ENCODE results near the gene GOLPH3L.

- no peak for TF ChIP-seq CTCF (IDR thresholded peaks at IDR 0.05)
- TF ChIP-seq POLR2AphosphoS5 (IDR thresholded peaks at IDR 0.05; ENCODE audit: low read depth, low read length), result no peak
- no peak for TF ChIP-seq SIN3A (IDR thresholded peaks at IDR 0.05; ENCODE audit: borderline replicate concordance, insufficient read depth, low read depth, low read length)
- no peak for TF ChIP-seq TCF7L2 (IDR thresholded peaks at IDR 0.05; ENCODE audit: low read depth, low read length)
These were observed 87.2 kb downstream of the GOLPH3L start for GRCh38 chr1:150609732-150610131.

Data from Panc1 (cell line).